Measurements from ENCODE around the gene BTBD17.

Gene BTBD17

DNA sequence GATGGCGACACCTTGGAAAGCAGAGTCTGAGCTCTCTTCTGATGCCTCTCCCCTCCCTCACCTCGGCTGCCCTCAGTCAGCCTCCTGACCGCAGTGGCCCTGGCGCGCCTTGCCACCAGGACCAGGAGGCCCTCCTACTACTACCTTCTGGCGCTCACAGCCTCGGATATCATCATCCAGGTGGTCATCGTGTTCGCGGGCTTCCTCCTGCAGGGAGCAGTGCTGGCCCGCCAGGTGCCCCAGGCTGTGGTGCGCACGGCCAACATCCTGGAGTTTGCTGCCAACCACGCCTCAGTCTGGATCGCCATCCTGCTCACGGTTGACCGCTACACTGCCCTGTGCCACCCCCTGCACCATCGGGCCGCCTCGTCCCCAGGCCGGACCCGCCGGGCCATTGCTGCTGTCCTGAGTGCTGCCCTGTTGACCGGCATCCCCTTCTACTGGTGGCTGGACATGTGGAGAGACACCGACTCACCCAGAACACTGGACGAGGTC, 10.0 kb upstream of the BTBD17 start:
- Histone ChIP-seq H2AK5ac (ENCODE audit: low read depth, low read length) (peak overlapping the region; percentile 94), H3K27me3 (ENCODE audit: control insufficient read depth in 3 of 3, insufficient read depth in 3 of 3, low read depth in 1 of 3, low read length in 3 of 3) (peaks cover 0 to 5% (median 0%) of the 10 kb centered on the region in 3 experiments), H3K23ac (ENCODE audit: low read depth, low read length, poor library complexity) (no peak overlapping the region), H3K4me1 (ENCODE audit: control insufficient read depth in 2 of 2, insufficient read depth in 1 of 2, low read depth in 1 of 2, low read length in 2 of 2) (peaks cover 9 to 23% of the 10 kb centered on the region in 2 donors), H3K14ac (ENCODE audit: low read length) (no peak overlapping the region), H3K27ac (replicated peaks; ENCODE audit: low read length) (no peak overlapping the region), H3K4ac (ENCODE audit: low read length) (peak overlapping the region; percentile 17), H3K4me2 (ENCODE audit: insufficient read depth, low read length, poor library complexity, severe bottlenecking) (no peak overlapping the region), H3K9ac (ENCODE audit: low read depth, low read length, poor library complexity) (no peak overlapping the region), H2BK120ac (ENCODE audit: low read depth, low read length) (no peak overlapping the region), H4K91ac (ENCODE audit: low read depth, low read length, poor library complexity) (peak overlapping the region; percentile 22), H2AFZ (ENCODE audit: low read length) (no peak overlapping the region), H2BK5ac (ENCODE audit: low read length) (peak overlapping the region; percentile 68), H3K9me3 (replicated peaks in 1 of 2; ENCODE audit: control insufficient read depth in 2 of 2, insufficient read depth in 1 of 2, low read depth in 1 of 2, low read length in 2 of 2) (peaks cover 0 to 4% of the 10 kb centered on the region in 2 donors), H2BK12ac (ENCODE audit: low read length) (peak overlapping the region; percentile 92), H3K18ac (ENCODE audit: low read length) (peak overlapping the region; percentile 44), H3K79me1 (ENCODE audit: low read depth, low read length) (no peaks in the 10 kb centered on the region), H3K36me3 (replicated peaks in 1 of 2; ENCODE audit: control insufficient read depth in 2 of 2, insufficient read depth in 2 of 2, low read length in 2 of 2) (no peaks in the 10 kb centered on the region), H2BK15ac (ENCODE audit: low read length) (peak overlapping the region; percentile 98), H3K4me3 (ENCODE audit: low read length in 2 of 2) (no peak overlapping the region), H4K8ac (ENCODE audit: low read depth, low read length) (no peak overlapping the region)
- DNase-seq (ENCODE audit: low spot score), result no peak
- no CpG with 5 or more reads among the region's 26 CpGs for WGBS, 2 donors (ENCODE audit: extremely low coverage in 2 of 2, insufficient read length in 2 of 2, insufficient replicate concordance in 1 of 2)

DNA sequence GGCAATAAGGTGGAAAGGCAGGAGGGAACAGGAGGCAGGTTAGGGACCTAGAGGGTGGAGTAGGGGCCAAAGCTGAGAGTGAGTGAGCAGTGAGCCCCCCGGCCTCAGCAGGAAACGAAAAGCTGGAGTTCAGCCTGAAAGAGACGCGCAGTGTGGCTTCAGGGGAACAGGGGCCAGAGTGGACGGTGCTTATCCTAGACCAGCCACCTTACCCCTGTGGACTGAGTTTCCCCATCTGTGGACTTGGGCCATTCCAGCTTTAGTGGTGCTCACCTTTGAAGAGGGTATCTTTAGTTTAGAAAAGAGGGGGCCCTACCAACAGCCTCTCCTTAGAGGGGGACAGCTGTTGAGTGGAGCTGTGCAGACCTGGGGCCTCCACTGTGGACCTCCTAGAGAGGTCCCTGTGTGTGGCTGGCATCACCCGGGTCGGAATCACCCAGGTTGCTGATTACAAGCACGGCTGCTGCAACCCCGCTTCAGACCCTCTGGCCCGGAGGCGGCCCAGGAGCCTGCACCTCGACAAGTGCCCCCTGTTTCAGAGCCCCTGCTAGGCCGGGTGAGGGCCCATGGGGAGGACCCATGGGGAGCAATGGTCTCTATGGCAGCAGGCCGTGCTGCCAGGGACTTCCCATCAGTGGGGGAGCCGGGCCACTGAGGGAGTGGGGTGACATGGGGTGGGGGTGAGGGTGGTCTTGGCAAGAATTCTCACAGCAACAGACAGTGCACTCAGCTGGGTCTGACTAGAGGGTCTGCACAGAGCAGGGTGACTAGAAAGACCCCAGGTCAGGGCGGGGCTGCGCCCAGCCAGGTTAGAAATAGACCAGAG, 8.2 kb upstream of the BTBD17 start:
- H2BK12ac ChIP-seq (ENCODE audit: low read length), result no peak overlapping the region
- no peak overlapping the region for H3K4ac ChIP-seq (ENCODE audit: low read length)
- peak overlapping the region; percentile 49 for H4K91ac ChIP-seq (ENCODE audit: low read depth, low read length, poor library complexity)
- WGBS, 2 donors (ENCODE audit: extremely low coverage in 2 of 2, insufficient read length in 2 of 2, insufficient replicate concordance in 1 of 2), result no CpG with 5 or more reads among the region's 17 CpGs
- no peak overlapping the region for H3K9ac ChIP-seq (ENCODE audit: low read depth, low read length, poor library complexity)
- no peaks in the 10 kb centered on the region for H3K36me3 ChIP-seq (replicated peaks in 1 of 2; ENCODE audit: control insufficient read depth in 2 of 2, insufficient read depth in 2 of 2, low read length in 2 of 2)
- peak overlapping the region; percentile 80 for H3K18ac ChIP-seq (ENCODE audit: low read length)
- DNase-seq (ENCODE audit: low spot score), result no peak
- H2AFZ ChIP-seq (ENCODE audit: low read length), result no peak overlapping the region
- no peak overlapping the region for H2BK120ac ChIP-seq (ENCODE audit: low read depth, low read length)
- no peaks in the 10 kb centered on the region for H3K79me1 ChIP-seq (ENCODE audit: low read depth, low read length)
- peak overlapping the region; percentile 87 for H2BK15ac ChIP-seq (ENCODE audit: low read length)
- H3K4me1 ChIP-seq (ENCODE audit: control insufficient read depth in 2 of 2, insufficient read depth in 1 of 2, low read depth in 1 of 2, low read length in 2 of 2), result peaks cover 9 to 23% of the 10 kb centered on the region in 2 donors
- peak overlapping the region; percentile 78 for H2AK5ac ChIP-seq (ENCODE audit: low read depth, low read length)
- no peak overlapping the region for H3K4me3 ChIP-seq (ENCODE audit: low read length in 2 of 2)
- no peak overlapping the region for H2BK5ac ChIP-seq (ENCODE audit: low read length)
- no peak overlapping the region for H3K23ac ChIP-seq (ENCODE audit: low read depth, low read length, poor library complexity)
- no peak overlapping the region for H4K8ac ChIP-seq (ENCODE audit: low read depth, low read length)
- no peak overlapping the region for H3K4me2 ChIP-seq (ENCODE audit: insufficient read depth, low read length, poor library complexity, severe bottlenecking)
- H3K27me3 ChIP-seq (ENCODE audit: control insufficient read depth in 3 of 3, insufficient read depth in 3 of 3, low read depth in 1 of 3, low read length in 3 of 3), result peaks cover 0 to 5% (median 0%) of the 10 kb centered on the region in 3 experiments
- H3K14ac ChIP-seq (ENCODE audit: low read length), result no peak overlapping the region
- H3K27ac ChIP-seq (replicated peaks; ENCODE audit: low read length), result no peak overlapping the region
- H3K9me3 ChIP-seq (replicated peaks in 1 of 2; ENCODE audit: control insufficient read depth in 2 of 2, insufficient read depth in 1 of 2, low read depth in 1 of 2, low read length in 2 of 2), result peaks cover 0 to 4% of the 10 kb centered on the region in 2 donors

DNA sequence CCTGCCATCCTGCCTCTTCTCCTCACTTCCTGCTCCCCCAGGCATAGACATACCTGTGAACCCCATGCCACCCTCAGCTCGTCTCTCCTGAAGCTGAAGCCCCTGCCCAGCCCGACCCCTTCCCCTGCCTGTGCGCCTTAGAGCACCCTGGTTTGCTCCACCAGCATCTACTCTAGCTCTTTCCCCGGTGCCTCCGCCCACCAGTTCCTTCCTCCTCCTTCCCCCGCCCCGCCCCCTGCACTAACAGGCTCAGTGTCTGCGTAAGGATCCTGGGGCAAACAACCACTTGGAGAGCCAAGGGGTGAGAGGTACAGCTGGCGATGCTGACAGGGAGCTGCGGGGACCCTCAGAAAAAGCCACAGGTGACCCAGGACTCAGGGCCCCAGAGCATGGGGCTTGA, 7.6 kb upstream of the BTBD17 start:
- Histone ChIP-seq H3K18ac (ENCODE audit: low read length) (peak overlapping the region; percentile 90), H2AFZ (ENCODE audit: low read length) (peak overlapping the region; percentile 43), H2BK5ac (ENCODE audit: low read length) (peak overlapping the region; percentile 59), H3K4me2 (ENCODE audit: insufficient read depth, low read length, poor library complexity, severe bottlenecking) (no peak overlapping the region), H3K23ac (ENCODE audit: low read depth, low read length, poor library complexity) (peak overlapping the region; percentile 57), H2BK120ac (ENCODE audit: low read depth, low read length) (peak overlapping the region; percentile 25), H2BK12ac (ENCODE audit: low read length) (peak overlapping the region; percentile 18), H3K27me3 (ENCODE audit: control insufficient read depth in 3 of 3, insufficient read depth in 3 of 3, low read depth in 1 of 3, low read length in 3 of 3) (peaks cover 0 to 5% (median 0%) of the 10 kb centered on the region in 3 experiments), H4K8ac (ENCODE audit: low read depth, low read length) (no peak overlapping the region), H3K36me3 (replicated peaks in 1 of 2; ENCODE audit: control insufficient read depth in 2 of 2, insufficient read depth in 2 of 2, low read length in 2 of 2) (no peaks in the 10 kb centered on the region), H3K4me3 (ENCODE audit: low read length in 2 of 2) (no peak overlapping the region), H3K14ac (ENCODE audit: low read length) (no peak overlapping the region), H3K9ac (ENCODE audit: low read depth, low read length, poor library complexity) (peak overlapping the region; percentile 47), H2AK5ac (ENCODE audit: low read depth, low read length) (peak overlapping the region; percentile 98), H3K4me1 (ENCODE audit: control insufficient read depth in 2 of 2, insufficient read depth in 1 of 2, low read depth in 1 of 2, low read length in 2 of 2) (peaks cover 9 to 24% of the 10 kb centered on the region in 2 donors), H3K9me3 (replicated peaks in 1 of 2; ENCODE audit: control insufficient read depth in 2 of 2, insufficient read depth in 1 of 2, low read depth in 1 of 2, low read length in 2 of 2) (peaks cover 0 to 4% of the 10 kb centered on the region in 2 donors), H4K91ac (ENCODE audit: low read depth, low read length, poor library complexity) (peak overlapping the region; percentile 49), H3K27ac (replicated peaks; ENCODE audit: low read length) (no peak overlapping the region), H3K79me1 (ENCODE audit: low read depth, low read length) (no peaks in the 10 kb centered on the region), H2BK15ac (ENCODE audit: low read length) (peak overlapping the region; percentile 87), H3K4ac (ENCODE audit: low read length) (no peak overlapping the region)
- DNase-seq (ENCODE audit: low spot score), result no peak
- no CpG with 5 or more reads among the region's 10 CpGs for WGBS, 2 donors (ENCODE audit: extremely low coverage in 2 of 2, insufficient read length in 2 of 2, insufficient replicate concordance in 1 of 2)
